ENCODE results near the gene SNX8.
"Not testable (repeated sequence)": the region's sequence is repeated elsewhere in the genome, so short reads cannot be mapped to it uniquely, and the experiment has no call there.

The SNX8 gene

DNA sequence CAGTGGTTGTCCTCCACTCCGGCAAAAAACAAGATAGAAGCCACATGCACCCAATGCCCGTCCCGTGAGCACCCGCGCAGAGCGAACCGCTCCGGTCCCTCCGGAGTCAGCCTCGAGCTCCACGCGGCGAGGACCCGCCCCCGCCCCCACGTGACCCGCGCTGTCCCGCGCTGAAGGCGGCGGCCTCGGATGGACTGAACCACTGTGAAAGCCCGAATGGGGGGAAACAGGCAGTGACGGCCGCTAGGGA is 39.6 kb upstream of the SNX8 start:
- H3K4me1 ChIP-seq (ENCODE audit: insufficient read depth, low read length), result peaks cover 30% of the 10 kb centered on the region
- peak overlapping the region; percentile 57 for H3K9ac ChIP-seq (ENCODE audit: low read length)
- H3K4me3 ChIP-seq (ENCODE audit: low read depth in 1 of 2, low read length in 2 of 2), result peak overlapping the region; percentile 40 to 66
- H3K9me3 ChIP-seq (ENCODE audit: low read length), result no peaks in the 10 kb centered on the region
- H3K27me3 ChIP-seq (ENCODE audit: control insufficient read depth in 1 of 2, insufficient read depth in 2 of 2, low read length in 2 of 2), result no peaks in the 10 kb centered on the region
- H3K27ac ChIP-seq (ENCODE audit: low read depth, low read length), result peak overlapping the region; percentile 92
- no peaks in the 10 kb centered on the region for H3K36me3 ChIP-seq (ENCODE audit: insufficient read depth, low read length)

DNA sequence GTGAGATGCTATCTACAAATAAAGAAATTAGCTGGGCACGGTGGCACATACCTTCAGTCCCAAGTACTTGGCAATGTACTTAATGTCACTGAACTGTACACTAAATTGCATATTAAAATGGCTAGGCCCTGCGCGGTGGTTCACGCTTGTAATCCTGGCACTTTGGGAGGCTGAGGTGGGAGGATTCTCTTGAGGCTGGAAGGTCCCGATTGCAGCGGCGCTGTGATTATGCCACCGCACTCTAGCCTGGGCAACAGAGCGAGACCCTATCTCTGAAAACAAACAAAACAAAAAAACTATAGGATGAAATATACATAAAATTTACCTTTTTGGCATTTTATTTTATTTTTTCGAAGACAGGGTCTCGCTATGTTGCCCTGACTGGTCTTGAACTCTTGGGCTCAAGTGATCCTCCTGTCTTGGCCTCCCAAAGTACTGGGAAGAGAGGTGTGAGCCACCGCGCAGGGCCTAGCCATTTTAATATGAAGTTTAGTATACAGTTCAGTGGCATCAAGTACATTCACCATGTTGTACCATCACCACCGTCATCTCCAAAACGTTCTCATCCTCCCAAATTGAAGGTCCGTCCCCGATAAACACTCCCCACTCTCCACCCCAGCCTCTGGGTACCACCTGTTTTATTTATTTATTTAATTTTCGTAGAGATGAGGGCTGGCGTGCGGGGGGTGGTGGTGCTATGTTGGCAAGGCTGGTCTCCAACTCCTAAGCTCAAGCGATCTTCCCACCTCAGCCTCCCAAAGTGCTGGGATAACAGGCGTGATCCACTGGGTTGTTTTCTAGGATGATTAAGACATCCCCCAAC is 39.1 kb upstream of the SNX8 start:
- H3K4me3 ChIP-seq (ENCODE audit: low read depth in 1 of 2, low read length in 2 of 2), result peak overlapping the region; percentile 40 to 66
- peak overlapping the region; percentile 92 for H3K27ac ChIP-seq (ENCODE audit: low read depth, low read length)
- no peaks in the 10 kb centered on the region for H3K36me3 ChIP-seq (ENCODE audit: insufficient read depth, low read length)
- no peak overlapping the region for H3K9ac ChIP-seq (ENCODE audit: low read length)
- no peaks in the 10 kb centered on the region for H3K9me3 ChIP-seq (ENCODE audit: low read length)
- H3K4me1 ChIP-seq (ENCODE audit: insufficient read depth, low read length), result peaks cover 28% of the 10 kb centered on the region
- no peaks in the 10 kb centered on the region for H3K27me3 ChIP-seq (ENCODE audit: control insufficient read depth in 1 of 2, insufficient read depth in 2 of 2, low read length in 2 of 2)

DNA sequence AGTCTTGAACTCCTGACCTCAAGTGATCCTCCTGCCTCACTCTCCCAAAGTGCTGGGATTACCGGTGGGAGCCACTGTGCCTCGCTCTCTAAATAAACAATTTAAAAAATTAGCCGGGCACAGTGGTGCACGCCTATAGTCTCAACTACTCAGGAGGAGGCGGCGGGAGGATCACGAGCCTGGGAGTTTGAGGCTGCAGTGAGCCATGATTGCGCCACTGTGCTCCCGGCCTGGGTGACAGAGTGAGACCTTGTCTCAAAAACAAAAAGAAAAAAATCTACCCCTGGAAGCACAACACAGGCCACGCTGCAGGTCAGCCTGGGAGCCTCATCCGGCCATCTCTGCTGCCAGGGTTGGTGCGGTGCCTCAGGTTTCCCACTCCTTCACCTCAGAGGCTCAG is 36.6 kb upstream of the SNX8 start:
- Histone ChIP-seq H3K9ac (ENCODE audit: low read length) (no peak overlapping the region), H3K27me3 (ENCODE audit: control insufficient read depth in 1 of 2, insufficient read depth in 2 of 2, low read length in 2 of 2) (no peaks in the 10 kb centered on the region), H3K4me3 (ENCODE audit: low read depth in 1 of 2, low read length in 2 of 2) (no peak overlapping the region)

DNA sequence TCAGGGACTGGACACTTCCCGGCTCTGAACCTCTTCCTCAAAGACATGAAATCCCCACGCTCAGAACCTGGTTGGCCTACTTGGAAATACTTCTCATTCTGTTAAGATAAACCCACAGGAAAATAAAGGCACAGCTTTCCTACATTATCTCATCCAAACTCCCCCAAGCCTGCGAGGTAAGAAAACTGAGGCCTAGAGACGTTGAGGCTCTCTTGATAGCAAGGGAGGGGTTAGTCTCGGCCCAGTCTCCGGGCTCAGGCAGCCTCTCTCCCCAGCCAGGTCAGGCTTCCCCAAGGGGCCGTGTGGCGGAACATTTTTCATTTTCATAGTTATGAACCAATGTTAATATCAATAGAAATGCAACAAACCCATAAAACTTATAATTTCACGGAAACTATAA is 35.8 kb upstream of the SNX8 start:
- Histone ChIP-seq H3K4me1 (ENCODE audit: insufficient read depth, low read length) (peaks cover 6% of the 10 kb centered on the region), H3K4me3 (ENCODE audit: low read depth in 1 of 2, low read length in 2 of 2) (no peak overlapping the region), H3K27ac (ENCODE audit: low read depth, low read length) (no peak overlapping the region), H3K9me3 (ENCODE audit: low read length) (no peaks in the 10 kb centered on the region), H3K9ac (ENCODE audit: low read length) (no peak overlapping the region), H3K27me3 (ENCODE audit: control insufficient read depth in 1 of 2, insufficient read depth in 2 of 2, low read length in 2 of 2) (no peaks in the 10 kb centered on the region), H3K36me3 (ENCODE audit: insufficient read depth, low read length) (no peaks in the 10 kb centered on the region)

More for the DNA sequence above, 36.6 kb upstream of the SNX8 start:
- no peaks in the 10 kb centered on the region for H3K36me3 ChIP-seq (ENCODE audit: insufficient read depth, low read length)
- peaks cover 10% of the 10 kb centered on the region for H3K4me1 ChIP-seq (ENCODE audit: insufficient read depth, low read length)
- no peaks in the 10 kb centered on the region for H3K9me3 ChIP-seq (ENCODE audit: low read length)
- no peak overlapping the region for H3K27ac ChIP-seq (ENCODE audit: low read depth, low read length)

DNA sequence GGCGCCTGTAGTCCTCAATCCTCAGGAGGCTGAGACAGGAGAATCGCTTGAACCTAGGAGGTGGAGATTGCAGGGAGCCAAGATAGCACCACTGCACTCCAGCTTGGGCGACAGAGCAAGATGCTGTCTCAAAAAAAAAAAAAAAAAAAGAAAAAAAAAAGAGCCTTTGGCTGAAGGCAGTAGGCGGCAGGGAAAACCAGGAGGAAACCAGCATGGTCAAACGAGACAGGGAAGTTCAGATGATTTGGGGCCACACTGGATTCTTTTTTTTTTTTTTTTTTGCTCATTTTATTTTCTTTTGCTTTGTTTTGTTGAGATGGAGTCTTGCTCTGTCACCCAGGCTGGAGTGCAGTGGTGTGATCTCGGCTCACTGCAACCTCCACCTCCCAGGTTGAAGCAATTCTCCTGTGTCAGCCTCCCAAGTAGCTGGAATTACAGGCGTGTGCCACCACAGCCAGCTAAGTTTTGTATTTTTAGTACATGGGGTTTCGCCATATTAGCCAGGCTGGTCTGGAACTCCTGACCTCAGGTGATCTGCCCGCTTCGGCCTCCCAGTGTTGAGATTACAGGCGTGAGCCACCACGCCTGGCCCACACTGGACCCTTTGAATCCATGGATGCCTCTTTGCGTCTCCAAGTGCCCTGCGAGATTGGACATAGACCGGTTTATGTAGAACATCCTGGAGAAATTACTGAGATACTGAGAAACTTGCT is 33.3 kb upstream of the SNX8 start:
- not testable (repeated sequence) for H3K27ac ChIP-seq (ENCODE audit: low read depth, low read length); H3K4me3 ChIP-seq (ENCODE audit: low read depth in 1 of 2, low read length in 2 of 2); H3K9ac ChIP-seq (ENCODE audit: low read length); H3K9me3 ChIP-seq (ENCODE audit: low read length); H3K27me3 ChIP-seq (ENCODE audit: control insufficient read depth in 1 of 2, insufficient read depth in 2 of 2, low read length in 2 of 2); H3K36me3 ChIP-seq (ENCODE audit: insufficient read depth, low read length); H3K4me1 ChIP-seq (ENCODE audit: insufficient read depth, low read length)

DNA sequence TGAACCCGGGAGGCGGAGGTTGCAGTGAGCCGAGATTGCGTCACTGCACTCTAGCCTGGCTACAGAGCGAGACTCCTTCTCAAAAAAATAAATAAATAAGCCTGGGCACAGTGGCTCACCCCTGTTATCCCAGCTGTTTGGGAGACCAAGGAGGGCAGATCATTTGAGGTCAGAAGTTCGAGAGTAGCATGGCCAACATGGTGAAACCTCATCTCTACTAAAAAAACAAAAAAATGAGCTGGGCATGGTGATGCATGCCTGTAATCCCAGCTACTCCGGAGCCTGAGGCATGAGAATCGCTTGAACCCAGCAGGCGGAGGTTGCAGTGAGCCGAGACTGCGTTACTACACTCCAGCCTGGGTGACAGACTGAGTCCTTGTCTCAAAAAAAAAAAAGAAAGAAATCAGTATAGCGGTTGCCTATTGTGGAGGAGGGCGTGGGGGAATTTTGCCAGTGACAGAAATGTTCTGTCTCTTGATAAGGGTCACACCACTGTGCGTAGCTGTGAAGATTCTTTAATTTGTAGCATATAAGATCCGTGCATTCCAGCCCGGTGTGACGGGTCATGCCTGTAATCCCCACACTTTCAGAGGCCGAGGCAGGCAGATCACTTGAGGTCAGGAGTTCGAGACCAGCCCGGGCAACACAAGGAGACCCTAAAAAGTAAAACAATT is 22.5 kb upstream of the SNX8 start:
- H3K27ac ChIP-seq (ENCODE audit: low read depth, low read length), result no peak overlapping the region
- no peak overlapping the region for H3K4me3 ChIP-seq (ENCODE audit: low read depth in 1 of 2, low read length in 2 of 2)
- H3K9ac ChIP-seq (ENCODE audit: low read length), result no peak overlapping the region
- no peaks in the 10 kb centered on the region for H3K4me1 ChIP-seq (ENCODE audit: insufficient read depth, low read length)
- H3K36me3 ChIP-seq (ENCODE audit: insufficient read depth, low read length), result no peaks in the 10 kb centered on the region
- no peaks in the 10 kb centered on the region for H3K9me3 ChIP-seq (ENCODE audit: low read length)
- no peaks in the 10 kb centered on the region for H3K27me3 ChIP-seq (ENCODE audit: control insufficient read depth in 1 of 2, insufficient read depth in 2 of 2, low read length in 2 of 2)

DNA sequence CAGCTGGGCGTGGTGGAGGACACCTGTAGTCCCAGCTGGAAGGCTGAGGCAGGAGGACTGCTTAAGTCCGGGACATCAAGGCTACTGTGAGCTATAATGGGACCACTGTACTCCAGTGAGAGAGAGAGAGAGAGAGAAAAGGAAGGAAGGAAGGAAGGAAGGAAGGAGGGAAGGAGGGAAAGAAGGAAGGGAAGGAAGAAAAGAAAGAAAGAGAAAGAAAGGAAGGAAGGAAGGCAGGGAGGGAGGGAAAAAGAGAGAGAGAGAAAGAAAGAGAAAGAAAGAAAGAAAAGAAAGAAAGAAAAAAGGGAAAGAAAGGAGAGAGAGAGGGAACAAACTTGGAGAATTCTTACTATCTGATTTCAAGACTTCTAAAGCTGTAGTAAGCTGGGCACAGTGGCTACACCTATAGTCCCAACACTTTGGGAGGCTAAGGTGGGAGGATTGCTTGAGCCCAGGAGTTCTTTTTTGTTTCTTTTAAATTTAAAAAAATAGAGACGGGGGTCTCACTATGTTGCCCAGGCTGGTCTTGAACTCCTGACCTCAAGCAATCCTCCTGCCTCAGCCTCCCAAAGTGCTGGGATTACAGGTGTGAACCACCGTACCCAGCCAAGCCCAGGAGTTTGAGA is 18.5 kb upstream of the SNX8 start:
- H3K36me3 ChIP-seq (ENCODE audit: insufficient read depth, low read length); H3K9me3 ChIP-seq (ENCODE audit: low read length); H3K9ac ChIP-seq (ENCODE audit: low read length); H3K27me3 ChIP-seq (ENCODE audit: control insufficient read depth in 1 of 2, insufficient read depth in 2 of 2, low read length in 2 of 2); H3K27ac ChIP-seq (ENCODE audit: low read depth, low read length); H3K4me3 ChIP-seq (ENCODE audit: low read depth in 1 of 2, low read length in 2 of 2); H3K4me1 ChIP-seq (ENCODE audit: insufficient read depth, low read length): not testable (repeated sequence)

DNA sequence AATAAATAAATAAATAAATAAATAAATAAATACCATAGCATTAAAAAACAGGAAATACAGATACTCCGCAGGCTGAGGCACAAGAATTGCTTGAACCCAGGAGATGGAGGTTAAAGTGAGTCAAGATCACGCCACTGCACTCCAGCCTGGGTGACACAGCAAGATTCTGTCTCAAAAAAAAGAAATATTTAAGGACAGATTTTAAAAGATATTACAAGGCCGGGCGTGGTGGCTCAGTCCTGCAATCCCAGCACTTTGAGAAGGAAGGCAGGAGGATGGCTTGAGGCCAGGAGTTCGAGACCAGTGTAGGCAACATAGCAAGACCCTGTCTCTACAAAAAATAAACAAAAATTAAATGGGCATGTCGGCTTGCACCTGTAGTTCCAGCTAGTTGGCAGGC is 17.5 kb upstream of the SNX8 start:
- no peak overlapping the region for H3K27ac ChIP-seq (ENCODE audit: low read depth, low read length)
- H3K9me3 ChIP-seq (ENCODE audit: low read length), result no peaks in the 10 kb centered on the region
- no peak overlapping the region for H3K4me3 ChIP-seq (ENCODE audit: low read depth in 1 of 2, low read length in 2 of 2)
- H3K9ac ChIP-seq (ENCODE audit: low read length), result no peak overlapping the region
- no peaks in the 10 kb centered on the region for H3K27me3 ChIP-seq (ENCODE audit: control insufficient read depth in 1 of 2, insufficient read depth in 2 of 2, low read length in 2 of 2)
- no peaks in the 10 kb centered on the region for H3K36me3 ChIP-seq (ENCODE audit: insufficient read depth, low read length)
- H3K4me1 ChIP-seq (ENCODE audit: insufficient read depth, low read length), result no peaks in the 10 kb centered on the region

DNA sequence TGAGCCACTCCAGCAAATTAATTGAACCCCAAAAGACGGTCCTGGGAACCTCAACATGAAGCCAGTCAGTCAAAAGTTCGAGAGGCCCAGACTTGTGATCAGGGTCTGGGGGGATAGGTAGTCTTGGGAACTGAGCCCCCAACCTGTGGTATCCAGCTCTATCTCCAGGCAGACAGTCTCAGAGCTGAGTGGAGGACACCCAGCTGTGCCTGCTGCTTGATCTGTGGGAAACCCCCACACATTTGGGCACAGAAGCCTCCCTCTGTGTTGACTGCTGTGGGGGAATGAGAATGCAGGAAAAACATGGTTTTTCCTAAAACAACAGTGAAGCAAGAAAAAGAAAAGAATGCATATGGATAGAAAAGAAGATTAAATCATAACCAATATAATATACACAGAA is 16.3 kb upstream of the SNX8 start:
- Histone ChIP-seq H3K27me3 (ENCODE audit: control insufficient read depth in 1 of 2, insufficient read depth in 2 of 2, low read length in 2 of 2) (no peaks in the 10 kb centered on the region), H3K9me3 (ENCODE audit: low read length) (no peaks in the 10 kb centered on the region), H3K9ac (ENCODE audit: low read length) (no peak overlapping the region), H3K4me1 (ENCODE audit: insufficient read depth, low read length) (no peaks in the 10 kb centered on the region), H3K36me3 (ENCODE audit: insufficient read depth, low read length) (no peaks in the 10 kb centered on the region), H3K4me3 (ENCODE audit: low read depth in 1 of 2, low read length in 2 of 2) (no peak overlapping the region), H3K27ac (ENCODE audit: low read depth, low read length) (no peak overlapping the region)

DNA sequence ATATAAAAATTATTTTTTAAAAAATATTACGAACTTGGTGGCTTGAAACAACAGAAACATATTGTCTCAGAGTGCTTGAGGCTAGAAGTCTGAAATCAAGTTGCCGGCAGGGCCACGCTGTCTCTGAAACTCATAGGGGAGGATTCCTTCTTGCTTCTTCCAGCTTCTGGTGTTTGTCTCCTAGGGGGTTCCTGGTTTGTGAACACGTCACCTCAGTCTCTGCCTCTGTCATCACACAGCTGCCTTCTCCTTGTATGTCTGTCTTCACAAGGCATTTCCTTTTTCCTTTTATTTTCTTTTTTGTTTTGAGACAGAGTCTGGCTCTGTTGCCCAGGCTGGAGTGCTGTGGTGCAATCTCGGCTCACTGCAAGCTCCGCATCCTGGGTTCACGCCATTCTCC is 12.7 kb upstream of the SNX8 start:
- Histone ChIP-seq H3K9ac (ENCODE audit: low read length) (no peak overlapping the region), H3K4me1 (ENCODE audit: insufficient read depth, low read length) (no peaks in the 10 kb centered on the region), H3K4me3 (ENCODE audit: low read depth in 1 of 2, low read length in 2 of 2) (no peak overlapping the region), H3K27ac (ENCODE audit: low read depth, low read length) (no peak overlapping the region), H3K9me3 (ENCODE audit: low read length) (no peaks in the 10 kb centered on the region), H3K36me3 (ENCODE audit: insufficient read depth, low read length) (no peaks in the 10 kb centered on the region), H3K27me3 (ENCODE audit: control insufficient read depth in 1 of 2, insufficient read depth in 2 of 2, low read length in 2 of 2) (no peaks in the 10 kb centered on the region)

DNA sequence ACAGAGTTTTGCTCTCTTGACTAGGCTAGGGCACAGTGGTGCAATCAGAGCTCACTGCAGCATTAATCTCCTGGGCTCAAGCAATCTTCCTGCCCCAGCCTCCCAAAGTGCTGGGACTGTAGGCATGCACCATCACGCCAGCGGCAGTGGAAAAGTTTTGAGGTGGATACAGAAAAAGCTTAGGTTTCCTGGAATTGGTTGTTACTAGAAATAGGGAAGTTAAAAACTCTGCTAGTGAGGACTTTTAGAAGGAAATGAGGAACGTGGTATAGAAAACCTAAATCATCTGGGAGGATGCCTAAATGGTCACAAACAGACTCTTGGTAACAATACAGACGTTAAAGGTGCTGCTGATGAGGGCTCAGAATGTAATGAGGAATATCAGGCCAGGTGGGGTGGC is 10.9 kb upstream of the SNX8 start:
- Histone ChIP-seq H3K27ac (ENCODE audit: low read depth, low read length) (no peak overlapping the region), H3K4me3 (ENCODE audit: low read depth in 1 of 2, low read length in 2 of 2) (no peak overlapping the region), H3K4me1 (ENCODE audit: insufficient read depth, low read length) (no peaks in the 10 kb centered on the region), H3K36me3 (ENCODE audit: insufficient read depth, low read length) (no peaks in the 10 kb centered on the region), H3K9me3 (ENCODE audit: low read length) (no peaks in the 10 kb centered on the region), H3K9ac (ENCODE audit: low read length) (no peak overlapping the region), H3K27me3 (ENCODE audit: control insufficient read depth in 1 of 2, insufficient read depth in 2 of 2, low read length in 2 of 2) (no peaks in the 10 kb centered on the region)
